KOPT-K1 (cell line): Measurements from ENCODE around the gene CA7.

ENCODE experiments used
- H3K27ac ChIP-seq: fragments of 200-600 bp; sonication (generic); 2 replicates; pipeline ENCODE4 v1.5.1; 2016; ENCODE audit warnings: antibody characterized with exemption, mild to moderate bottlenecking, low read depth, low read length; ENCODE audit not compliant: poor library complexity, severe bottlenecking
- H3K36me3 ChIP-seq: fragments of 200-600 bp; sonication (generic); 2 replicates; pipeline ENCODE4 v1.5.1; 2017; ENCODE audit warnings: antibody characterized with exemption, mild to moderate bottlenecking, low read length, moderate library complexity; ENCODE audit not compliant: insufficient read depth
- H3K9me3 ChIP-seq: fragments of 200-600 bp; sonication (generic); 2 replicates; pipeline ENCODE4 v1.5.1; 2017; ENCODE audit warnings: antibody characterized with exemption, low read length, mild to moderate bottlenecking; ENCODE audit not compliant: insufficient read depth, poor library complexity, severe bottlenecking

CA7 gene

GRCh38 chr16:66874079-66874775, 30.0 kb downstream of the CA7 start:
- Histone ChIP-seq H3K27ac (peak overlapping the region; percentile 57), H3K9me3 (no peaks in the 10 kb centered on the region), H3K36me3 (no peaks in the 10 kb centered on the region)

DNA sequence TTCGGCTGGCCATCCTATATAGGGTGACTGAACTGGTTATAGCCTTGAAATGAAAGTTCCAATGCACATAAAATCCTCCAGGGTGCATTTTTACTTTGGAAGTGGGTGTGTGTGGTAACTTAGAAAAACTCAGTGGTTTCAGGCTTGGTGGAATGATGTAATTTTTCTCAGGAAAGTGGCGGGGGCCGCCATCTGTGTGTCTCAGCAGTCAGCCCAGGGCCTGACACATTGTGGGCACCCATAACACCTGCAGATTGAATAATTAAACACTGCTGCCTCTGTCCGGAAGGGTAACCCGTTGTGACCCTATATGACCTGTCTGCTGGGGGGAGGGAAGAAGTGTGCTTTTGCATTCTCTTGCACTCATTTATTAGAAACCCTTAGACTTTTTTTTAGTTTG, 33.9 kb downstream of the CA7 start:
- H3K27ac ChIP-seq = peak overlapping the region; percentile 80
- H3K9me3 ChIP-seq = no peaks in the 10 kb centered on the region
- H3K36me3 ChIP-seq = 0 out of 2 replicates have a peak, but pooled peaks cover under 1% of the 10 kb centered on the region

- H3K27ac ChIP-seq = peak within 1 kb of the TSS; percentile 63
Observed at GRCh38 chr16:66880288-66881013, 36.2 kb downstream of the CA7 start, which contains the start of gene PDP2. TSS of gene PDP2 (plus strand) at chr16:66880515. CDS start at chr16:66884285, 3,770 bp downstream.

GRCh38 chr16:66881014-66881417, 36.8 kb downstream of the CA7 start:
- no peaks in the 10 kb centered on the region for H3K9me3 ChIP-seq
- H3K36me3 ChIP-seq = peaks cover 28% of the 10 kb centered on the region
- peak overlapping the region; percentile 63 for H3K27ac ChIP-seq

More at GRCh38 chr16:66880288-66881013, 36.2 kb downstream of the CA7 start, which contains the start of gene PDP2:
- H3K36me3 ChIP-seq = peaks cover 23% of the 10 kb centered on the region
- no peaks in the 10 kb centered on the region for H3K9me3 ChIP-seq

DNA sequence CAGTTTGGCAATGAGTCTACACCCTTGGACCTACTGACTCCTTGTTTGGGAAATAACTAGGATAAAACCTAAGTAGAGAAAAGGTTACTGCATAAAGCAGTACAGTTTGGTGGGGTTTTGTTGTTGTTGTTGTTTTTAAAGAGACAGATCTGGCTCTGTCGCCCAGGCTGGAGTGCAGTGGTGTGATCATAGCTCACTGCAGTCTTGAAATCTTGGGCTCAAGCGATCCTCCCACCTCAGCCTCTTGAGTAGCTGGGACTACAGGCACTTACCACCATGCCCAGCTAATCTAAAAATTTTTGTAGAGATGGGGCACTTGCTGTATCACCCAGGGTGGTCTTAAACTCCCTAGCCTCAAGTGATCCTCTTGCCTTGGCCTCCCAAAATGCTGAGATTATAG, 37.3 kb downstream of the CA7 start:
- H3K27ac ChIP-seq = no peak overlapping the region
- no peaks in the 10 kb centered on the region for H3K9me3 ChIP-seq
- peaks cover 34% of the 10 kb centered on the region for H3K36me3 ChIP-seq

DNA sequence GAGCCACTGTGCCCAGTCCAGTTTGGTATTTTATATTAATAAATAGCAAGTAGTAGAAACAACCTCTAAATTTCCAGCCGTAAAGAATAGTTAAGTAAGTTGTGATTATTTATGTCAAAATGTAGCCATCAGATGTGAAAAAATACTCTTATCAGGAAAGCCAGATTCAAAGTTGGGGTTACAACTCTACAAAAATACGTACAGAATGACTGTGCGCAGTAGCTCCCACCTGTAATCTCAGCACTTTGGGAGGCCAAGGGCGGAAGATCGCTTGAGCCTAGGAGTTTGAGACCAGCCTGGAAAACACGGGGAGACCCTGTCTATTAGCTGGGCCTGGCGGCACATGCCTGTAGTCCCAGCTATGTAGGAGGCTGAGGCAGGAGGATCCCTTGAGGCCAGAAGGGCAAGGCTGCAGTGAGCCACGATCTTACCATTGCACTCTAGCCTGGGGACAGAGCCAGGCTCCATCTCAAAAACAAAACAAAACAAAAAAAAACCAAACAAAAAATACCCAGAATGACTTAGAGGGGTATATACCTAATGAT, 37.8 kb downstream of the CA7 start:
- H3K27ac ChIP-seq = no peak overlapping the region
- peaks cover 38% of the 10 kb centered on the region for H3K36me3 ChIP-seq
- no peaks in the 10 kb centered on the region for H3K9me3 ChIP-seq

- no peak overlapping the region for H3K27ac ChIP-seq
- no peaks in the 10 kb centered on the region for H3K9me3 ChIP-seq
- H3K36me3 ChIP-seq = peaks cover 45% of the 10 kb centered on the region
Observed at GRCh38 chr16:66882702-66883101, 38.5 kb downstream of the CA7 start.

DNA sequence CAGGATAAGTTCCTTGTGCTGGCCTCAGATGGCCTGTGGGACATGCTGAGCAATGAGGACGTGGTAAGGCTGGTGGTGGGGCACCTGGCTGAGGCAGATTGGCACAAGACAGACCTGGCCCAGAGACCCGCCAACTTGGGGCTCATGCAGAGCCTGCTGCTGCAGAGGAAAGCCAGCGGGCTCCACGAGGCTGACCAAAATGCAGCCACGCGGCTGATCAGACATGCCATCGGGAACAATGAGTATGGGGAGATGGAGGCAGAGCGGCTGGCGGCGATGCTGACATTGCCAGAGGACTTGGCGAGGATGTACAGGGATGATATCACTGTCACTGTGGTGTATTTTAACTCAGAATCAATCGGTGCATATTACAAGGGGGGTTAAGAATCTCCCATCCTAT, 41.3 kb downstream of the CA7 start:
- Histone ChIP-seq H3K9me3 (no peaks in the 10 kb centered on the region), H3K36me3 (peaks cover 71% of the 10 kb centered on the region), H3K27ac (no peak overlapping the region)

- Histone ChIP-seq H3K27ac (no peak overlapping the region), H3K9me3 (no peaks in the 10 kb centered on the region), H3K36me3 (peaks cover 80% of the 10 kb centered on the region)
Observed at GRCh38 chr16:66886321-66886720, 42.1 kb downstream of the CA7 start.

GRCh38 chr16:66886914-66887313, 42.7 kb downstream of the CA7 start:
- Histone ChIP-seq H3K9me3 (no peaks in the 10 kb centered on the region), H3K36me3 (peaks cover 83% of the 10 kb centered on the region), H3K27ac (no peak overlapping the region)

GRCh38 chr16:66888647-66889615, 44.7 kb downstream of the CA7 start:
- no peak overlapping the region for H3K27ac ChIP-seq
- H3K9me3 ChIP-seq = no peaks in the 10 kb centered on the region
- H3K36me3 ChIP-seq = peaks cover 76% of the 10 kb centered on the region

- Histone ChIP-seq H3K9me3 (no peaks in the 10 kb centered on the region), H3K27ac (no peak overlapping the region), H3K36me3 (peaks cover 77% of the 10 kb centered on the region)
Observed at GRCh38 chr16:66889622-66890021, 45.4 kb downstream of the CA7 start.

DNA sequence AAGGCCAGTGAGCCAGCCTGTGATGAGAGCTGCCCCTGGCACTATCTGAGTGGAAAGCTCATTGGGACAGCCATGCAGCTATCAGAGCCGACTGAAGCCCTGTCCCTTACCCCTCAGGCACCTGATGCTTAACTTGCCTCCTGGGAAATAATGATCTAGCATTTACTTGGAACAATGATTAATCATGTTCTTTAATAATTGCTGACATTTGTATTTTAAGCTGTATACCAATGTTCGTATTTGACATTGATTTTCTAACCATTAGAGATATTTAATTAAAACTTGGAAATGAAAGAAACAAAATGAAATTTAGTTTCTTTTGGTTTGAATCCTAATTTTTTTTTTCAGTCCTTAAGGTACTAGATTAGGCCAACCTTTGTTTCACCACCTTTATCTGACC, 46.6 kb downstream of the CA7 start:
- Histone ChIP-seq H3K9me3 (no peaks in the 10 kb centered on the region), H3K36me3 (peaks cover 69% of the 10 kb centered on the region), H3K27ac (no peak overlapping the region)

DNA sequence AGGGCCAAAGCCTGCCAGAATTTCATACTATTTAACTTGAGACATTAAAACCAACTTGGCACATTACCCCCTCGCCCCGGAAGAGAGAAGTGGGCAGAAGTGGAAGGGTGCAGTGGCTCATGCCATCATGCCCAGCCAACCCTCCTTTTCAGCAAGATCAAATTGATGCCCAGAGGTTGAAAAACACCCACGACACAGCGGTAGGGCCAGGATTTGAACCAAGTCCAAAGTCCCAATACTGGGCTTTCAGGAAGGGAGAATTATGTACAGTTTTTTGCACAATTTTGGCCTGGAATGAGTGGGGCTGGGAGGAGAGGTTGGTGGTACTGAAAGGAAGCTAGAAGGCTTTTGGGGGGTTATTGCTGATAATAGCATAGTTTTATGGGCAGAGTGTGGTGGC, 47.1 kb downstream of the CA7 start:
- Histone ChIP-seq H3K36me3 (peaks cover 64% of the 10 kb centered on the region), H3K9me3 (no peaks in the 10 kb centered on the region), H3K27ac (no peak overlapping the region)
